IMR-90 (cell line): Measurements from ENCODE around the gene PPOX. TPM values are rescaled to one million over a fixed set of nuclear protein-coding genes. Genes with fewer than 3 reads are reported as not detected.

ENCODE experiments used
- ATAC-seq: fragments of 200-7000 bp; cut with Tn5 transposase; 2 replicates; pipeline ENCODE4 v1.9.1; 2020; ENCODE audit warnings: low read depth, mild to moderate bottlenecking, moderate library complexity
- BruUV-seq: library from RNA; stranded (reverse); fragments of 400-500 nt; replicated peaks from 2 replicates; lab custom pipeline; 2021; lab: Mats Ljungman, UMichigan
- CTCF ChIA-PET: fragments of 300-600 bp; formaldehyde crosslinking; extraction: SDS; loops from one replicate; lab custom pipeline; 2021; ENCODE audit warnings: antibody characterized with exemption; lab: Yijun Ruan, JAX
- POLR2A ChIA-PET: fragments of 300-600 bp; sonication (Branson Sonifier 250); formaldehyde crosslinking; loops from one replicate; lab custom pipeline; 2022; ENCODE audit warnings: antibody characterized with exemption; ENCODE audit not compliant: unreplicated experiment; lab: Charles Lee
- DNase-seq: peaks from one replicate; pipeline ENCODE4 v3.0.0; 2013
- H2AFZ ChIP-seq: replicated peaks from 2 replicates; pipeline ENCODE3; 2013; ENCODE audit warnings: low read length, mild to moderate bottlenecking; ENCODE audit not compliant: poor library complexity
- H2AK5ac ChIP-seq: 2 replicates; pipeline ENCODE4 v1.6.1; 2013; ENCODE audit warnings: low read depth, low read length, inconsistent platforms
- H2AK9ac ChIP-seq: replicated peaks from 2 replicates; pipeline ENCODE3; 2013; ENCODE audit warnings: mild to moderate bottlenecking, low read depth, low read length, moderate library complexity; ENCODE audit not compliant: poor library complexity
- H2BK120ac ChIP-seq: 2 replicates; pipeline ENCODE4 v1.6.1; 2013; ENCODE audit warnings: low read depth, low read length, inconsistent platforms
- H2BK15ac ChIP-seq: 3 replicates; pipeline ENCODE4 v1.6.1; 2013; ENCODE audit warnings: low read depth, low read length, inconsistent platforms
- H2BK20ac ChIP-seq: 2 replicates; pipeline ENCODE4 v1.6.1; 2013; ENCODE audit warnings: low read depth, mild to moderate bottlenecking, inconsistent platforms, low read length, moderate library complexity
- H2BK5ac ChIP-seq: 2 replicates; pipeline ENCODE4 v1.6.1; 2013; ENCODE audit warnings: mild to moderate bottlenecking, low read depth, low read length, inconsistent platforms; ENCODE audit not compliant: poor library complexity, severe bottlenecking
- H3K14ac ChIP-seq: replicated peaks from 2 replicates; pipeline ENCODE4 v1.6.1; 2013; ENCODE audit warnings: low read depth, low read length, inconsistent platforms
- H3K18ac ChIP-seq: 2 replicates; pipeline ENCODE4 v1.6.1; 2013; ENCODE audit warnings: low read depth, low read length, control low read depth
- H3K23ac ChIP-seq: 2 replicates; pipeline ENCODE4 v1.6.1; 2013; ENCODE audit warnings: low read depth, low read length, inconsistent platforms
- H3K27ac ChIP-seq: 2 replicates; pipeline ENCODE4 v1.5.1; 2013; ENCODE audit warnings: mild to moderate bottlenecking, control low read depth, low read length; ENCODE audit not compliant: insufficient read depth
- H3K27me3 ChIP-seq: 2 replicates; pipeline ENCODE4 v1.6.1; 2013; ENCODE audit warnings: low read length; ENCODE audit not compliant: control insufficient read depth, insufficient read depth
- H3K36me3 ChIP-seq: 2 replicates; pipeline ENCODE4 v1.6.1; 2013; ENCODE audit warnings: low read length, mixed read lengths; ENCODE audit not compliant: control insufficient read depth, insufficient read depth
- H3K4ac ChIP-seq: 2 replicates; pipeline ENCODE4 v1.6.1; 2013; ENCODE audit warnings: low read depth, low read length, inconsistent platforms
- H3K4me1 ChIP-seq: 2 replicates; pipeline ENCODE4 v1.6.1; 2013; ENCODE audit warnings: low read length, mixed read lengths; ENCODE audit not compliant: control insufficient read depth, insufficient read depth
- H3K4me2 ChIP-seq: 2 replicates; pipeline ENCODE4 v1.6.1; 2013; ENCODE audit warnings: low read depth, mild to moderate bottlenecking, control low read depth, low read length, moderate library complexity
- H3K4me3 ChIP-seq: 2 replicates; pipeline ENCODE4 v1.5.1; 2013; ENCODE audit warnings: low read depth, mild to moderate bottlenecking, control low read depth, low read length, moderate library complexity; ENCODE audit not compliant: insufficient read depth
- H3K56ac ChIP-seq: 2 replicates; pipeline ENCODE4 v1.6.1; 2013; ENCODE audit warnings: low read length, inconsistent platforms; ENCODE audit not compliant: insufficient read depth; ENCODE audit errors: extremely low read depth
- H3K79me1 ChIP-seq, 2 experiments: 2 replicates each; pipeline ENCODE4 v1.6.1; 2013; ENCODE audit warnings: low read length in 2 of 2, inconsistent platforms in 1 of 2, low read depth in 1 of 2
- H3K9ac ChIP-seq: 2 replicates; pipeline ENCODE4 v1.6.1; 2013; ENCODE audit warnings: low read depth, low read length, control low read depth
- H3K9me1 ChIP-seq: 2 replicates; pipeline ENCODE4 v1.6.1; 2013; ENCODE audit warnings: low read length, inconsistent platforms; ENCODE audit not compliant: insufficient read depth
- H3K9me3 ChIP-seq: 2 replicates; pipeline ENCODE4 v1.6.1; 2013; ENCODE audit warnings: low read length; ENCODE audit not compliant: control insufficient read depth, insufficient read depth
- H4K20me1 ChIP-seq: 2 replicates; pipeline ENCODE4 v1.6.1; 2013; ENCODE audit warnings: low read length, inconsistent platforms; ENCODE audit not compliant: insufficient read depth
- H4K5ac ChIP-seq: 2 replicates; pipeline ENCODE4 v1.6.1; 2013; ENCODE audit warnings: mild to moderate bottlenecking, low read depth, low read length, control low read depth
- H4K8ac ChIP-seq, 2 experiments: 2 replicates each; pipeline ENCODE4 v1.6.1; 2013; ENCODE audit warnings: low read depth in 2 of 2, low read length in 2 of 2, control low read depth in 1 of 2, inconsistent platforms in 1 of 2
- H4K91ac ChIP-seq: 2 replicates; pipeline ENCODE4 v1.6.1; 2013; ENCODE audit warnings: low read depth, low read length, inconsistent platforms; ENCODE audit not compliant: insufficient read depth
- BHLHE40 ChIP-seq: fragments of 150-350 bp; IDR thresholded peaks from 2 replicates; pipeline ENCODE4 v1.6.1; 2016; ENCODE audit warnings: mild to moderate bottlenecking, low read depth, low read length
- CEBPB ChIP-seq: IDR thresholded peaks from 2 replicates; pipeline ENCODE4 v1.6.1; 2012; ENCODE audit warnings: low read depth, low read length, improper control_type of control experiment
- CTCF ChIP-seq: conservative IDR thresholded peaks from 2 replicates; pipeline ENCODE4 v1.5.1; 2012; ENCODE audit warnings: mild to moderate bottlenecking, low read depth, low read length, improper control_type of control experiment
- MAFK ChIP-seq: IDR thresholded peaks from 2 replicates; pipeline ENCODE4 v1.6.1; 2012; ENCODE audit warnings: low read depth, low read length, improper control_type of control experiment
- POLR2A ChIP-seq: IDR thresholded peaks from 2 replicates; pipeline ENCODE4 v1.6.1; 2012; ENCODE audit warnings: mild to moderate bottlenecking, low read depth, low read length
- RFX5 ChIP-seq: IDR thresholded peaks from 2 replicates; pipeline ENCODE4 v1.8.0; 2012; ENCODE audit warnings: low read depth, mild to moderate bottlenecking, low read length, moderate library complexity
- SMC3 ChIP-seq: fragments of 150-350 bp; IDR thresholded peaks from 2 replicates; pipeline ENCODE4 v1.6.1; 2016; ENCODE audit warnings: low read depth, mild to moderate bottlenecking, antibody characterized with exemption, low read length, moderate library complexity
- USF2 ChIP-seq: fragments of 150-350 bp; IDR thresholded peaks from 2 replicates; pipeline ENCODE4 v1.6.1; 2017; ENCODE audit warnings: mild to moderate bottlenecking, antibody characterized with exemption, low read length, low read depth
- WGBS, 2 experiments: methylation state at CpG; one replicate each; pipeline versions ENCODE4 v1.1.5 to v1.1.7; 2013; ENCODE audit warnings: missing lambda C conversion rate in 2 of 2; ENCODE audit not compliant: insufficient read length in 1 of 2; ENCODE audit errors: extremely low coverage in 2 of 2; 5-methylcytosine and 5-hydroxymethylcytosine counted together
- dilution Hi-C: fragments of 300-500 bp; cut with HindIII; formaldehyde crosslinking; loops from one replicate; pipeline ENCODE4 v1.14.3; 2018; ENCODE audit warnings: low sequenced_read_pairs; ENCODE audit not compliant: unreplicated experiment
- in situ Hi-C: fragments of 300-500 bp; cut with MboI; formaldehyde crosslinking; loops from 3 replicates; pipeline ENCODE4 v1.14.3; 2019; ENCODE audit warnings: low sequenced_read_pairs, inconsistent platforms, mixed read lengths
- intact Hi-C: fragments of 100-400 bp; cut with micrococcal nuclease; formaldehyde crosslinking; loops from 2 replicates; pipeline ENCODE4 v1.10.0; 2022
- polyA plus RNA-seq, 3 experiments: library from polyadenylated mRNA; depleted of rRNA; stranded (reverse); fragments of >200 nt; gene quantifications; 2 replicates each; pipeline ENCODE4 v1.2.3, GENCODE V29; 2012; ENCODE audit warnings: low replicate concordance in 1 of 3
- total RNA-seq: library from RNA; depleted of rRNA; stranded (reverse); fragments of >200 nt; gene quantifications from 2 replicates; pipeline ENCODE4 v1.2.3, GENCODE V29; 2012

The PPOX gene
- total and polyA plus RNA-seq, 2 of the 4 experiments (the other 2 are of a cell fraction), result 6.1 to 14.3 TPM

GRCh38 chr1:161133220-161133740, 32.9 kb upstream of the PPOX start (continued):
- TF ChIP-seq USF2, result no peak

GRCh38 chr1:161137881-161138280, 28.3 kb upstream of the PPOX start:
- Histone ChIP-seq H4K8ac (no peak overlapping the region), H3K79me1 (peaks cover 13 to 41% of the 10 kb centered on the region in 2 experiments; a peak in 3 of 4 replicates), H3K9ac (no peak overlapping the region), H3K27me3 (no peaks in the 10 kb centered on the region), H4K91ac (no peak overlapping the region), H2AK9ac (no peak overlapping the region), H3K56ac (no peak overlapping the region), H2BK5ac (no peak overlapping the region), H3K18ac (no peak overlapping the region), H3K23ac (no peak overlapping the region), H3K27ac (no peak overlapping the region), H2BK120ac (no peak overlapping the region), H3K4me2 (no peak overlapping the region), H3K9me3 (no peaks in the 10 kb centered on the region), H3K36me3 (no peaks in the 10 kb centered on the region), H2AFZ (no peak overlapping the region), H3K4me3 (no peak overlapping the region), H4K20me1 (no peaks in the 10 kb centered on the region; the same call in 1 of the 2 replicates), H3K14ac (no peak overlapping the region), H2BK15ac (no peak overlapping the region), H3K4me1 (no peaks in the 10 kb centered on the region), H2AK5ac (no peak overlapping the region), H2BK20ac (no peak overlapping the region), H3K4ac (no peak overlapping the region), H3K9me1 (no peaks in the 10 kb centered on the region; the same call in 1 of the 2 replicates), H4K5ac (no peak overlapping the region)
- intact Hi-C loops (loop anchor here (2.0 kb wide), 1 partner anchor 411 kb away; no protein-coding TSS in a partner anchor), dilution Hi-C loops (no loop called here), in situ Hi-C loops (no loop called here)
- ATAC-seq (no peak), DNase-seq (no peak)
- no CpG with 5 or more reads among the region's 3 CpGs for WGBS, 2 experiments
- TF ChIP-seq MAFK (no peak), CEBPB (no peak), CTCF (no peak), BHLHE40 (no peak), USF2 (no peak), POLR2A (no peak), SMC3 (no peak), RFX5 (no peak)
- BruUV-seq, result no TSS peak
- CTCF ChIA-PET, result no interaction called here
- POLR2A ChIA-PET, result no interaction called here
